HG02885 (cell line): ENCODE results near the gene TPST1.
"Not testable (repeated sequence)": the region's sequence is repeated elsewhere in the genome, so short reads cannot be mapped to it uniquely, and the experiment has no call there.

Source experiments
- ATAC-seq: cut with Tn5 transposase; IDR thresholded peaks from one replicate; pipeline ENCODE4 v1.9.1; 2021; ENCODE audit warnings: mild to moderate bottlenecking; ENCODE audit not compliant: unreplicated experiment, poor library complexity

The TPST1 gene

GRCh38 chr7:66323114-66323796, 118.1 kb downstream of the TPST1 start:
- no peak for ATAC-seq

DNA sequence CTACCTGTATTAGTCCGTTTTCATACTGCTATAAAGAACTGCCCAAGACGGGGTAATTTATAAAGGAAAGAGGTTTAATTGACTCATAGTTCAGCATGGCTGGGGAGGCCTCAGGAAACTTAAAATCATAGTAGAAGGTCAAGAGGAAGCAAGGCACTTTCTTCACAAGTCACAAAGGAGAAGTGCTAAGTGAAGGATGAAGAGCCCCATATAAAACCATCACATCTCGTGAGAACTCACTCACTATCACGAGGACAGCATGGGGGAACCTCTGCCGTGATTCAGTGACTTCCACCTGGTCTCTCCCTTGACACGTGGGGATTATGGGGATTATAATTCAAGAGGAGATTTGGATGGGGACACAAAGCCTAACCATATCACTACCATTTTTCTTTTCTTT, 119.9 kb downstream of the TPST1 start:
- not testable (repeated sequence) for ATAC-seq

GRCh38 chr7:66326501-66327215, 121.5 kb downstream of the TPST1 start:
- no peak for ATAC-seq

- ATAC-seq, result no peak
Measured at GRCh38 chr7:66330961-66331360, 125.8 kb downstream of the TPST1 start.

GRCh38 chr7:66331883-66332282, 126.7 kb downstream of the TPST1 start:
- no peak for ATAC-seq

DNA sequence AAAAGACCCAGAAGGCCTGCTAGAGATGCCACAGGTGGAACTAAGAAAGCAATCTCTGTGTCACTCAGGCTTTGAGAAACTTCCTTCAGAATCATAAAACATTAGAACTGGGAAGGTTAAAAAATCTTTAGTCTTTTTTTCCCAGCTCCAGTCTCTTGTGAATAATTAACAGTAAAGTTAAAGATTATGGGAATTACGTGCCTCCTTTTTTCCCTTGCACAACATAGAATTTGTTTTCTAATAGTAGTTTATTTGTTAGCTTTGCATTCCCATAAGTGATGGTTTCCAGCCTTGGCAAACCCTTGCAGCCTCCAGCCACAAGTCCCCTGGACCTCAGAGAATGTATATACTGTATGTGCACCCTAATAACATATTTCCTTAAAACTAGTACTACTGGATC, 128.3 kb downstream of the TPST1 start:
- no peak for ATAC-seq

DNA sequence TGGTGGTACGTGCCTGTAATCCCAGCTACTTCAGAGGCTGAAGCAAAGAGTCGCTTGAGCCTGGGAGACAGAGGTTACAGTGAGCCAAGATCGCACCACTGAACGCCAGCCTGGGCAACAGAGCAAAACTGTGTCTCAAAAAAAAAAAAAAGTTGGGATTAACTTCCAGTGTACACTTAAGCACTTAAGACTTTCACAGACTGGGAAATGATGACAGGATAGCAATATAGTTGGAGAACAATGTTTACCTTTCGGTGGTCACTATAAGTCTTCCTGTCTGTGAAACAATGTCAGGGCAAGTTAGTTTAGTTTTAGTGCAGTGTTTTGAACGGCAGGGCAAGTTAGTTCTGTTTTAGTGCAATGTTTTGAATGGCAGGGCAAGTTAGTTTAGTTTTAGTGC, 130.2 kb downstream of the TPST1 start:
- no peak for ATAC-seq

GRCh38 chr7:66336760-66337159, 131.6 kb downstream of the TPST1 start:
- ATAC-seq, result no peak

DNA sequence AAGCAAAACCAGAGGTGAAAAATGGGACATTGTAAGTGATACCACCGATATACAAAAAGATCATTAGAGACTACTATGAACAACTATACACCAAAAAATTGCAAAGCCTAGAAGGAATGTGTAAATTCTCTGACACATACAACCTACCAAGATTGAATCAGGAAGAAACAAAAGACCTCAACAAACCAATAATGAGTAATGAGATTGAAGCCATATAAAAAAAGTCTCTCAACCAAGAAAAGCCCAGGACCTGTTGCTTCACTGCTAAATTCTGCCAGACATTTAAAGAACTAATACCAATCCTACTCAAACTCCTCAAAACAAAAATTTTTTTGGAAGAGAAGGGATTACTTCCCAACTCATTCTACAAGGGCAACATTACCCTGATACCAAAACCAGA, 134.0 kb downstream of the TPST1 start:
- ATAC-seq, result no peak

- ATAC-seq, result no peak
Measured at GRCh38 chr7:66344166-66344565, 139.0 kb downstream of the TPST1 start.

- no peak for ATAC-seq
Measured at GRCh38 chr7:66348531-66348930, 143.4 kb downstream of the TPST1 start.

GRCh38 chr7:66348959-66349358, 143.8 kb downstream of the TPST1 start:
- no peak for ATAC-seq

GRCh38 chr7:66352071-66352470, 146.9 kb downstream of the TPST1 start:
- ATAC-seq, result no peak

- ATAC-seq, result no peak
Measured at GRCh38 chr7:66353547-66353946, 148.4 kb downstream of the TPST1 start.

DNA sequence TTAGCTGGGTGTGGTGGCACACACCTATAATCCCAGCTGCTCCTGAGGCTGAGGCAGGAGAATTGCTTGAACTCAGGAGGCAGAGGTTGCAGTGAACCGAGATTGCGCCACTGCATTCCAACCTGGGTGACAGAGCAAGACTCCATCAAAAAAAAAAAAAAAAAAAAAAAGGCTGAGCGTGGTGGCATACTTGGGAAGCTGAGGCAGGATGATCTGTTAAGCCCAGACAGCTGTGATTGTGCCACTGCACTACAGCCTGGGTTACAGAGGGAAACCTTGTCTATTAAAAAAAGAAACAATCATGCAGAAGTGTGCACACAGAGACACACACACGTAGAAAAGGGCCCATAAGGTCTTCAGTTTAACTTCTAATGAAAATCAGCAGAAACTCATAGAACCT, 150.6 kb downstream of the TPST1 start:
- ATAC-seq, result no peak

DNA sequence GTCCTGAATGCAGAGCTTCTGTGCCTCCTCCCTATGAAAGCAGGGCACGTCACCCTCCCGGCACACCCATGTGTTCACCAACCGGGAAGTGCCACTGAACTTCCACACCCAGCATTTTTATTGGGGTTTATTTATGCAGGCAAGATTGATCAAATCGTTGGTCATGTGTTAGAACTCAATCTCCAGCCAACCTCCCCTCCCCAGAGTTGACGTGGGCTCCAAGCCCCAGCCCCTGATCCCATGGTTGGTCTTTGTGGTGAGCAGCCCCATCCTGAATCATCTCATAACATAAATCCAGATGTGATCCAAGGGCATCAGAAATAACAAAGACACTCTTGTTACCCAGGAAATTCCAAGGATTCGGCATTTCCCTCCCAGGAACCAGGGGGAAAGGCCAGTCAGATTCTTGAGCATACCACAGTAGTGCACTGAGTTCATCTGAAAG, 151.2 kb downstream of the TPST1 start:
- no peak for ATAC-seq

DNA sequence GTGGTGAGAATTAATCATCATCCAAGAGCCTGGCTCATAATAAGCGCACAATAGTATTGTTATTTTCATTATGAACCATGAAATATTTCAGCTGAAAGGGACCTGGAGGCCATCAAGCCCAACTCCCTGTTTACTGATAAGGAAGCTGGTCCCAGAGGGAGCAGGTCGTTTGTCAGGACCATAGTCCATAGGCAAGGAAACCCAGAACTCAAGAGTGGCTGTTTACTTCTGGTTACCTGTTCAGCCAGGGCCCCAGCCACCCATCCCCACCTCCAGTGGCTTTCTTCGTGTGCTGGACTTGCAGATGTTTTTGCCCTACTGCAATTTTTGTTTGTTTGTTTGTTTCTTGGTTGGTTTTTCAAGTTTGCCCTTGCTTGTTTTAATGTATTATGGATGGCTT, 152.0 kb downstream of the TPST1 start:
- ATAC-seq, result no peak

DNA sequence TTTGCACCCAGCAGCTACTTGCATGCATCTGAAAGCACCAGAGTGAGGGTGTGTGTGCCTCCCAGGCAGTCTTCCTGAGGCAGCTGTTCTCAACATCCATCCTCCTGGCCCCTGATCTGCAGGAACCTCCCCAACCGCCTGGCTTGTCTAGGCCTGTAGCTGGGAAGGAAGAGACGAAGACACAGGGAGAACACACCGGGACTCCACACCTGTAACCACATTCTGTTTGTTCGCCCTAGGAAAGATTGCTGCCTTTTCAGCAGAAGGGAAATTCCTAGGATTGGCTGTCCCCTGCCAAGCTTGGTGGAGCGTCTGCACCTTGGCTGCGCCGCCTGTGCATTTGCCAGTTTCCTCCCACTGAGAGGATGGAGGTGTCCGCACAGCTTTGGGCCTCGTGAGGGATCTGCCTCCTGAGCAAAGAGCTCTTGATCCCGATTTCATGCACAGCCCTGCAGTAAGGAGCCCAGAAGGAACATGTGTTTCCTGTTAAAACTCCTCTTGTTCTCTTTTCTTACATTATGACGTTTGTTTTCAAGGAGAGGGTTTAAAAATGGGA, 154.6 kb downstream of the TPST1 start:
- ATAC-seq, result no peak

DNA sequence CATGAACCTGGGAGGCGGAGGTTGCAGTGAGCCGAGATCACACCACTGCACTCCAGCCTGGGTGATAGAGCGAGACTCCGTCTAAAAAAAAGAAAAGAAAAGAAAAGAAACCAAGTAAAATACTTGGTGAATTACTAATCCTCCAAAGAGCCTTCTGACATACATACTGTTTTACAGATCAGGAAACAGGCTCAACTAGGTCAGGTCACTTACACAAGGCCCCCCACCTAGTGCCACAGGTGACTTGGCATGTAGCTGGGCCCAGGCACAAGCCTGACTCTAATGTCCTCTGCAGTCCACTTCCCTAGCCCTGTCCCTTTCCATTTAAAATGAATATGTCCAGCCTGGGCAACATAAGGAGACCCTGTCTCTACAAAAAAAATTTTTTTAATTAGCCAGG, 157.0 kb downstream of the TPST1 start:
- ATAC-seq, result no peak

DNA sequence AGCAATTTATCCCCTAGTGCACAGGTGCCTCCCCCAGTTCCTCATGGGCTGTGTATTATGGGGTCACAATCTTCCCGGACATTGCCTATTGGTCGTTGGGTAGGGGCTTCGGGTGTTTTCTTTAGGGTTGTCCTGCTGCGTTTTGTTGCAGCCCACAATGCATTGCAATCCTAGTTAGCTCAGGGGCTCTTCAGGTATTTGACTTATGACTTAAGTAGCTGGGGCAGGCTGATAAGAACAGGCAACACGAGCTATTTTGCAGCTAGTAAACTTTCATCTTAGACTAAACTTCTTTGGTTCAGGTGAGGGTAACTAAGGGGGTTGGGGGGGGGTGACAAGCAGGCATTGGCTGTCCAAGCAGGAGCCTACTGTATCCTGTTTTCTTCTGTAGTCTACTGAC, 158.5 kb downstream of the TPST1 start:
- no peak for ATAC-seq

- ATAC-seq, result not testable (repeated sequence)
Measured at GRCh38 chr7:66365031-66365430, 159.9 kb downstream of the TPST1 start.
